ENCODE data around the gene SEMA6D.
A peak's percentile ranks its signal among the peaks of the same experiment; 100 is the strongest.
"Not testable (repeated sequence)": the region's sequence is repeated elsewhere in the genome, so short reads cannot be mapped to it uniquely, and the experiment has no call there.

SEMA6D gene

DNA sequence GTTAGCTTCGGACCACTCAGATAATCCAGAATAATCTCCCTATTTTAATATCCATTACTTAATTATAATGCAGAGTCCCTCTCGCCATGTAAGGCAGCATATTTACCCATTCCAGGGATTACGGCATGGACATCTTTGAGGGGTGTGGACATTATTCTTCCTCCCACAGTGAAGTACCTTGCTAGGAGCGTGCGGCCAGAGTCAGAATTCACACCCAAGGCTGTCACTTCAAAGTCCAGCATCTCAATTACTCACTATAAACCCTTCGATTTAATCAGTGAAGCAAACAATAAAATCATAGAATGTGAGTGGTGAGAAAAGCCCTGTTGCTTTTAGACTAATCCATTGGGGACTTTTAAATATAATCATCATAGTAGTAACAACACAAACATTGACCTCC, 11.6 kb downstream of the SEMA6D start:
- Histone ChIP-seq H3K4me3 (ENCODE audit: extremely low read depth, insufficient read depth, low read length, poor library complexity, severe bottlenecking) (no peak overlapping the region), H3K36me3 (ENCODE audit: control insufficient read depth, insufficient read depth, low read length) (no peaks in the 10 kb centered on the region), H3K4me1 (ENCODE audit: control insufficient read depth, insufficient read depth, low read length, poor library complexity, severe bottlenecking) (no peaks in the 10 kb centered on the region), H3K27ac (ENCODE audit: low read depth, low read length, severe bottlenecking) (no peak overlapping the region), H3K9me3 (ENCODE audit: control insufficient read depth, low read length) (no peaks in the 10 kb centered on the region)
- 90 to 94% methylated on average over 3 of the region's 6 CpGs for WGBS, 2 experiments (ENCODE audit: insufficient coverage in 2 of 2)

DNA sequence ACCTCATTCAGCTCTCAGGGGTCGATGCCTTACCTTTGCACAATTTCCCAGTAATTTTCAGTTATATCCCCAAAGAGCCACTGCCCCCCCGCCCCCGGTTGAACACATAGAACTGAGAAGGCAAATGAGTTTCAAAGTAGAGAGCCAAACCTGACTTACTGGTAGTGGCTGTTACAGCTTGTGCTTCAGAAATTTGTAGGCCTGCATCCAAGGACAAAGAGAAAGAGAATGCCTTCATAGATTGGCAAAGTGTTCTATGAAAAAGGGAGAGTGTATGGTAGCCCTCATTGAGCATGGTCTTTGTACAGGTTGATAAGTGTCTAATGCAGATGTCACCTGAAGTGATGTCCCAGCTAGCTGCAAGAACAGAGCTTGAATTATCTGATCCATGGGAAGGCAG, 13.9 kb downstream of the SEMA6D start:
- Histone ChIP-seq H3K27ac (ENCODE audit: low read depth, low read length, severe bottlenecking) (no peak overlapping the region), H3K4me1 (ENCODE audit: control insufficient read depth, insufficient read depth, low read length, poor library complexity, severe bottlenecking) (peaks cover 10% of the 10 kb centered on the region), H3K4me3 (ENCODE audit: extremely low read depth, insufficient read depth, low read length, poor library complexity, severe bottlenecking) (no peak overlapping the region), H3K9me3 (ENCODE audit: control insufficient read depth, low read length) (no peaks in the 10 kb centered on the region), H3K36me3 (ENCODE audit: control insufficient read depth, insufficient read depth, low read length) (no peaks in the 10 kb centered on the region)
- WGBS, 2 experiments (ENCODE audit: insufficient coverage in 2 of 2) = no CpG with 5 or more reads among the region's 3 CpGs

DNA sequence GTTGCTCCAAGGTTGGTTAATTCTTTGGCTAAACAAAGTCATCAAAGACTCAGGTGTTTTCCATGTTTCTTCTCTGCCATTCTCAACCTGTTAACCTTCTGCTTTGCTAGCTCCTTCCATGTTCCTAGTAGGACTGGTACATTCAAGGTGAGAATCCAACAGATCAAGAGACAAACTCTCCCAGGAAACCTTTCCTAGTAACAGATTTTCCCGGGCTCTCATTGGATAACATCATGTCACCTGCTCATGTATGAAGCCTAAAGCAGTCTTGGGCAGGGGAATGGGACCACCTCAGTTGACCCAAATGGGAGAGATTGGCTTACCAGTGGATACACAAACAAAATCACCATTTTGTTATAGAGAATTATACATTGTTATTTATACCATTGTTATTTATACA, 14.9 kb downstream of the SEMA6D start:
- H3K4me1 ChIP-seq (ENCODE audit: control insufficient read depth, insufficient read depth, low read length, poor library complexity, severe bottlenecking) = peaks cover 10% of the 10 kb centered on the region
- no peak overlapping the region for H3K4me3 ChIP-seq (ENCODE audit: extremely low read depth, insufficient read depth, low read length, poor library complexity, severe bottlenecking)
- WGBS, 2 experiments (ENCODE audit: insufficient coverage in 2 of 2) = 100% methylated on average over 1 of the region's 1 CpG; no CpG with 5 or more reads in 1 of the 2 experiments
- H3K36me3 ChIP-seq (ENCODE audit: control insufficient read depth, insufficient read depth, low read length) = no peaks in the 10 kb centered on the region
- no peak overlapping the region for H3K27ac ChIP-seq (ENCODE audit: low read depth, low read length, severe bottlenecking)
- H3K9me3 ChIP-seq (ENCODE audit: control insufficient read depth, low read length) = no peaks in the 10 kb centered on the region

DNA sequence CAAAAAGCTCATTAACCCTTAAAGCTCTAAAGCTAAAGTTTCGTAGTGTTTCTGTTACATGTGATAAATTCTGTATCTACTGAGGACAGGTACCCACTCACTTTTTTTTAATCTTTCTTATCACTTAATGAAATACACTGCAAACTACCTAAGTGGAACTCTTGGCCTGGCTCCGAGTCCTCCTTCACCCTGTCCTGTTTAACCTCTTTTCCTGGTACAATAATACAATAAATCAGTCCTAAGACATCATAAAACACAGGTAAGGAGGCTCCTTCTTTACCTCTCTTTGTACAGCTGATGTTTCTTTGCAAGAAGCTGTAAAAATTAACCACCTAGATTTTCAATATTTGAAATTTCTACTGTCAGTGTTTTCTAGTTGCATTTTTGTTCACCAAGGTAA, 15.8 kb downstream of the SEMA6D start:
- peaks cover 10% of the 10 kb centered on the region for H3K4me1 ChIP-seq (ENCODE audit: control insufficient read depth, insufficient read depth, low read length, poor library complexity, severe bottlenecking)
- H3K4me3 ChIP-seq (ENCODE audit: extremely low read depth, insufficient read depth, low read length, poor library complexity, severe bottlenecking) = no peak overlapping the region
- no peaks in the 10 kb centered on the region for H3K36me3 ChIP-seq (ENCODE audit: control insufficient read depth, insufficient read depth, low read length)
- WGBS, 2 experiments (ENCODE audit: insufficient coverage in 2 of 2) = 90 to 100% methylated on average over 1 of the region's 2 CpGs
- H3K9me3 ChIP-seq (ENCODE audit: control insufficient read depth, low read length) = no peaks in the 10 kb centered on the region
- no peak overlapping the region for H3K27ac ChIP-seq (ENCODE audit: low read depth, low read length, severe bottlenecking)

DNA sequence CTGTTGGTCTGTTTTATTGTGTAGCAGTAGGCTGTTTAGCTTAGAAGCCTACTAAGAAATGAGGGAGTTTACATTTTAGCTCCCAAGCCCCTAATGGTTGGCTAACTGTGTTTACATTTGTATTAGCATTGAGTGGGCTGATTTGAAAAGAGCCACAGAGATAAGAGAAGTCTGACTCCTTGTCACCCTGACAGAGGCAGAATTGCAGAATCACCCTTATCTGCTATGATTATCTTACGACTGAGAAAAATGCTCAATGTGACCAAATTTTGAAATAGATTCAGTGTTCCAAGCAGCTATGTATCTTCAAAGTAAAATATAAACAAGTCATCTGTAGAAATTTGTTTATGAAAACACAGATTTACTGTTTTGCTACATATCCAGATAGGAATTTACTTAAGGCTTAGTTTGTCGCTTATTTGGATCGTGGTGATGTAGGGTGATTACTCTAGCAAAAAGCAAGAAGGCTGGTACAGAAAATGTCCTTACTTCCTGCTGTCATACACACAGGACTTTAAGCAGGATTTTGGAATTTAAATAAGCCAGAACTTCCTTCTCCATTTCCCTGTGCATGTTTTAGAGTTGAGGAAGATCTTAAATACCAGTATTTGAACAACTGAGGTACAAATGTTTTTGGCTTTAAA, 19.0 kb downstream of the SEMA6D start:
- peak overlapping the region; percentile 76 for H3K27ac ChIP-seq (ENCODE audit: low read depth, low read length, severe bottlenecking)
- H3K4me3 ChIP-seq (ENCODE audit: extremely low read depth, insufficient read depth, low read length, poor library complexity, severe bottlenecking) = no peak overlapping the region
- WGBS, 2 experiments (ENCODE audit: insufficient coverage in 2 of 2) = no CpG with 5 or more reads among the region's 3 CpGs
- peaks cover 10% of the 10 kb centered on the region for H3K4me1 ChIP-seq (ENCODE audit: control insufficient read depth, insufficient read depth, low read length, poor library complexity, severe bottlenecking)
- H3K36me3 ChIP-seq (ENCODE audit: control insufficient read depth, insufficient read depth, low read length) = no peaks in the 10 kb centered on the region
- H3K9me3 ChIP-seq (ENCODE audit: control insufficient read depth, low read length) = no peaks in the 10 kb centered on the region

DNA sequence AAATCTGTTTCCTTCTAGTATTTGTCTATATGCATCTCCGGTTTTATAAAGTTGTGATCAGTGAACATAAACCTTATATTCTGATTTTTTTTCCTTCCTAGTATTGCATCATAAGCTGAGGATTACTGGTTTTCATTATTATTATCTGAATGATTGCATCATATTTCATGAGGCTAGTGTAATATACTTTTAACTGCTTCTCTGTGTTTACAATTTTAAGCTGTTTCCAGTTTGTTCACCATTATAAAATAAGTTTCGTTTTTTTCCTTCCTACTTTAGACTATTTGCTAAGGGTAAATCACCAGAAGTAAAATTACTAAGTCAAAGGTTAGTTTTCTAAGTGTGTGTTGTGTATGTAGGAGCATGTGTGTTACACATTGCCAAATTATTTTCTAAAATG, 20.2 kb downstream of the SEMA6D start:
- Histone ChIP-seq H3K27ac (ENCODE audit: low read depth, low read length, severe bottlenecking) (no peak overlapping the region), H3K36me3 (ENCODE audit: control insufficient read depth, insufficient read depth, low read length) (no peaks in the 10 kb centered on the region), H3K4me3 (ENCODE audit: extremely low read depth, insufficient read depth, low read length, poor library complexity, severe bottlenecking) (no peak overlapping the region), H3K4me1 (ENCODE audit: control insufficient read depth, insufficient read depth, low read length, poor library complexity, severe bottlenecking) (peaks cover 13% of the 10 kb centered on the region), H3K9me3 (ENCODE audit: control insufficient read depth, low read length) (no peaks in the 10 kb centered on the region)
- no CpG with 5 or more reads among the region's 2 CpGs for WGBS, 2 experiments (ENCODE audit: insufficient coverage in 2 of 2)

DNA sequence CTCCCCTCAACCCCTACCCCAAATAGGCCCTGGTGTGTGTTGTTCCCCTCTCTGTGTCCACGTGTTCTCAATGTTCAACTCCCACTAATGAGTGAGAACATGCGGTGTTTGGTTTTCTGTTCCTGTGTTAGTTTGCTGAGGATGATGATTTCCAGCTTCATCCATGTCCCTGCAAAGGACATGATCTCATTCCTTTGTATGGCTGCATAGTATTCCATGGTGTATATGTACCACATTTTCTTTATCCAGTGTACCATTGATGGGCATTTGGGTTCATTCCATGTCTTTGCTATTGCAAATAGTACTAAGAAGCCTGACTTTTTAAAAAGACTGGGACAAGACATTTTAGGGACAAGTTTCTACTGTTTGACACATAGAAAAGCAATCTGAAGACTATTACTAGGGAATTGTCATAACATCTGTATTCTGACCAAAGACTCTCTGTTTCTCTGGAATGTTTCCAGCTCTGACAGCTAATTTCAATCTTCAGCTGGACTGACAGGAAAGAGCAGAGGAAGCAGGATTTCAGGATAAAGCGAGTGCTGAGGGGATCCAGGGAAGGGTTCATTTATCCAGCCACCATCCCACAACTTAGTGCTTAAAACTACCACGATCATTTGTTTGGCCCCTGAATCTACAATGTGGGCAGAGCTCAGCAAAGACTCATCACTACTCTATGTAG, 21.0 kb downstream of the SEMA6D start:
- H3K4me3 ChIP-seq (ENCODE audit: extremely low read depth, insufficient read depth, low read length, poor library complexity, severe bottlenecking); H3K27ac ChIP-seq (ENCODE audit: low read depth, low read length, severe bottlenecking); H3K9me3 ChIP-seq (ENCODE audit: control insufficient read depth, low read length); H3K36me3 ChIP-seq (ENCODE audit: control insufficient read depth, insufficient read depth, low read length): not testable (repeated sequence)
- H3K4me1 ChIP-seq (ENCODE audit: control insufficient read depth, insufficient read depth, low read length, poor library complexity, severe bottlenecking) = peaks cover 13% of the 10 kb centered on the region
- WGBS, 2 experiments (ENCODE audit: insufficient coverage in 2 of 2) = 100% methylated on average over 1 of the region's 4 CpGs; no CpG with 5 or more reads in 1 of the 2 experiments

DNA sequence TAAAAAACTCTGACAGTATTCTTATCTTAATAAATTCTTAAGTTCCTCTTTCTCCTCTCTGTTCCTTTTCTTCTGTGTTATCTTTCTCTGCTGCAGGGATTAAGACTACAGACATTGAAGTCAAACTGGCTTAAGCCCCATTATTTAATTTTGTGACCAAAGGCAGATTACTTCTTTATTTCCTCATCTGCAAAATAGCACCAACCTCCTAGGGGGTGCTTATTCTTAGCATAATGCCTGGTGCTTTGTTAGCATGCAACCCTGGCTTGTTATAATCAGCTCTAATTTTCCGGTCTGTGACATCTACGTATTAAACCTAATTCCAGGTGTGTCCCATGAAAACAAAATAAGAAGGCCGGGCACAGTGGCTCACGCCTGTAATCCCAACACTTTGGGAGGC, 23.8 kb downstream of the SEMA6D start:
- no peaks in the 10 kb centered on the region for H3K9me3 ChIP-seq (ENCODE audit: control insufficient read depth, low read length)
- H3K4me3 ChIP-seq (ENCODE audit: extremely low read depth, insufficient read depth, low read length, poor library complexity, severe bottlenecking) = no peak overlapping the region
- H3K27ac ChIP-seq (ENCODE audit: low read depth, low read length, severe bottlenecking) = no peak overlapping the region
- H3K4me1 ChIP-seq (ENCODE audit: control insufficient read depth, insufficient read depth, low read length, poor library complexity, severe bottlenecking) = peaks cover 3% of the 10 kb centered on the region
- H3K36me3 ChIP-seq (ENCODE audit: control insufficient read depth, insufficient read depth, low read length) = no peaks in the 10 kb centered on the region
- 95% methylated on average over 4 of the region's 4 CpGs for WGBS, 2 experiments (ENCODE audit: insufficient coverage in 2 of 2)

DNA sequence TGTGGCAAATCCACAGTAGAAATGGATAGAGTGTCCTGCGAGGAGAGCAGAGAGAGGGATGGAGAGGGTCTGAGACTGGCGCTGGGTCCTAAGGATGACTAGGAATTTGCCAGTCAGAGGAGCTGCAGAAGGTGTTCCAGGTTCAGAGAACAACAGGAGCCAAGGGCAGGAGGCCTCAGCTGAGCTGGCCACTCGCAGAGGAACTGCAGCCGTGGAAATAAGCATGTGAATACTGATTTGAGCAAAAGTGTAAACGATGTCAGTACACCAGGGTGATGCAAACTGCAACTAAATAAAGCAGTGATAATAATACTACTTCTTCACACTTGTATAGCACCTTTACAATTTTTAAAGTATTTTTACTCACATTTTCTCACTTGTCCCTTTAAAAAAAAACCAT, 24.6 kb downstream of the SEMA6D start:
- no peaks in the 10 kb centered on the region for H3K36me3 ChIP-seq (ENCODE audit: control insufficient read depth, insufficient read depth, low read length)
- H3K4me1 ChIP-seq (ENCODE audit: control insufficient read depth, insufficient read depth, low read length, poor library complexity, severe bottlenecking) = peaks cover 3% of the 10 kb centered on the region
- no peak overlapping the region for H3K4me3 ChIP-seq (ENCODE audit: extremely low read depth, insufficient read depth, low read length, poor library complexity, severe bottlenecking)
- 87 to 100% methylated on average over 1 to 3 of the region's 5 CpGs for WGBS, 2 experiments (ENCODE audit: insufficient coverage in 2 of 2)
- peak overlapping the region; percentile 63 for H3K27ac ChIP-seq (ENCODE audit: low read depth, low read length, severe bottlenecking)
- H3K9me3 ChIP-seq (ENCODE audit: control insufficient read depth, low read length) = no peaks in the 10 kb centered on the region

DNA sequence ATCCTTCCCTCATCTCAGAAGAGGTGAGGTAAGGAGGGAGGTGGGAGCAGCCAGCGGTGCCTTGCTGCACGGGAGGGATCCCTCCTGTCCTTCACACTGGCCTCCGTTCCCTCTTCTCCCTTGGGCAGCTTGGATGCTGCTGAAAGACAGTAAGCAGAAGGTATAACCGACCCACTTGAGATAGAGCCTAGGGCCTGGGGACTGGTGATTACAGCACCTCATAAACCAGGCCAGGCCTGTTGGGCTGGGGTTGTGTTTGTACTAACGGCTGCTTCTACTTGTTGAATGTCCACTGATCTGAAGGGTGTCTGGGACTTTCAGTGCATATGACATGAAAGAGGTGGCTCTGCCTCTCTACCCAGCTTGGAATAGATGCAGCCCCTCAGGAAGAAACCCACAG, 25.0 kb downstream of the SEMA6D start:
- H3K4me1 ChIP-seq (ENCODE audit: control insufficient read depth, insufficient read depth, low read length, poor library complexity, severe bottlenecking) = peaks cover 3% of the 10 kb centered on the region
- no peak overlapping the region for H3K4me3 ChIP-seq (ENCODE audit: extremely low read depth, insufficient read depth, low read length, poor library complexity, severe bottlenecking)
- H3K27ac ChIP-seq (ENCODE audit: low read depth, low read length, severe bottlenecking) = peak overlapping the region; percentile 63
- no peaks in the 10 kb centered on the region for H3K36me3 ChIP-seq (ENCODE audit: control insufficient read depth, insufficient read depth, low read length)
- WGBS, 2 experiments (ENCODE audit: insufficient coverage in 2 of 2) = 60% methylated on average over 4 of the region's 5 CpGs; no CpG with 5 or more reads in 1 of the 2 experiments
- no peaks in the 10 kb centered on the region for H3K9me3 ChIP-seq (ENCODE audit: control insufficient read depth, low read length)

DNA sequence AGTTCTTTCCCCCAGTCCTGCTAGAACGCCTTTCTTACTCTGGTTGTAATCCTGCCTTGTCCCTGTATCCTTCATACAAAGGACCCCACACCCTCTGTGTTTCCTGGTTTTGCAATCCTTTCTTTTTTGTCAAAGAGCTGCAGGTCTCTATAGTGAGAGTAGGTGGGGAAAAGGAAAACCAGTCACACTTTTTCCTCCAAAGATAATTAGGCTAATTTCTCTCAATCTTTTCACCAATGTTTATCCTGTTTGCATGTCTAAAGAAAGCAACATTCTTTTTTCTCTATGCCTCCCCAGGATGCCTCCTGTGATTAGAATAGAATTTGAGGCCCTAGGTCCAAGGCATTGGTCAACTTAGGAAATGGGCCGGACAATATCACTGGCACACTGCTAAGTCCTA, 25.4 kb downstream of the SEMA6D start:
- peak overlapping the region; percentile 63 for H3K27ac ChIP-seq (ENCODE audit: low read depth, low read length, severe bottlenecking)
- 75% methylated on average over 2 of the region's 2 CpGs; no CpG with 5 or more reads in 1 of the 2 experiments for WGBS, 2 experiments (ENCODE audit: insufficient coverage in 2 of 2)

More for the DNA sequence above, 25.4 kb downstream of the SEMA6D start:
- H3K9me3 ChIP-seq (ENCODE audit: control insufficient read depth, low read length) = no peaks in the 10 kb centered on the region
- H3K36me3 ChIP-seq (ENCODE audit: control insufficient read depth, insufficient read depth, low read length) = no peaks in the 10 kb centered on the region
- H3K4me1 ChIP-seq (ENCODE audit: control insufficient read depth, insufficient read depth, low read length, poor library complexity, severe bottlenecking) = peaks cover 3% of the 10 kb centered on the region
- H3K4me3 ChIP-seq (ENCODE audit: extremely low read depth, insufficient read depth, low read length, poor library complexity, severe bottlenecking) = no peak overlapping the region
